Adrenal gland (tissue), 5 donors: ENCODE measurements around the gene KIF5A.

Source experiments
- POLR2A ChIP-seq, 2 donors: fragments of 450-650 bp; IDR thresholded peaks; one replicate each; pipeline ENCODE4 v1.6.1; 2017; ENCODE audit warnings: antibody characterized with exemption in 2 of 2, mild to moderate bottlenecking in 2 of 2, moderate library complexity in 1 of 2
- TF ChIP-seq, protein P1 (sequence below), 6 experiments: fragments of 450-650 bp in 4 of 6; fragments of 200-600 bp in 2 of 6; sonication (generic) in 1 of 6; IDR thresholded peaks; 1 replicate in 5 of 6; 2 replicates in 1 of 6; pipeline versions ENCODE4 v1.5.1 to v1.8.0; 2016 to 2021; ENCODE audit warnings: antibody characterized with exemption in 6 of 6, mild to moderate bottlenecking in 2 of 6, moderate library complexity in 1 of 6
- donor health status: DM: no; HTN: no; CAD: no.

DNA sequence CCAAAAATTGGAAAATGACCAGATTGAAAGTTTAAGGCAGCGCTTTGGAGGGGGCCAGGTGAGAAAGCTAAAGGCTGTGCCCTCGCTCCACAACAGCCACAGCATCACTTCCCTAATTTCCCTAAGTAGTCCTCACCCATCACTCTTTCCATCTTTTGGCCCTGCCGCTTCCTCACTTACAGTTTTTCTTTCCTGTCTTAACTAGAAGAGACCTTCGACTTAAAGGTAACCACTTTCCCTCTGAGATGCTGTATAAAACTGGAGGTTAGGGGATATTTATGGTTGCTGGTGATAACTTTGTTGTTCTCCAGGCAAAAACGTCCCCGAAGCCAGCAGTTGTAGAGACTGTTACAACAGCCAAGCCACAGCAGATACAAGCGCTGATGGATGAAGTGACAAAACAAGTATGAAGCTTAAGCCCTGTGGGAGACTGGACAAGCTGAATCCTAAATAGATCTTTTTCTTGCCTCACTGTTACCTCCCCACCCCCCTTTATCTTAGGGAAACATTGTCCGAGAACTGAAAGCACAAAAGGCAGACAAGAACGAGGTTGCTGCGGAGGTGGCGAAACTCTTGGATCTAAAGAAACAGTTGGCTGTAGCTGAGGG is 33.8 kb upstream of the KIF5A start:
- TF ChIP-seq, protein P1, sequence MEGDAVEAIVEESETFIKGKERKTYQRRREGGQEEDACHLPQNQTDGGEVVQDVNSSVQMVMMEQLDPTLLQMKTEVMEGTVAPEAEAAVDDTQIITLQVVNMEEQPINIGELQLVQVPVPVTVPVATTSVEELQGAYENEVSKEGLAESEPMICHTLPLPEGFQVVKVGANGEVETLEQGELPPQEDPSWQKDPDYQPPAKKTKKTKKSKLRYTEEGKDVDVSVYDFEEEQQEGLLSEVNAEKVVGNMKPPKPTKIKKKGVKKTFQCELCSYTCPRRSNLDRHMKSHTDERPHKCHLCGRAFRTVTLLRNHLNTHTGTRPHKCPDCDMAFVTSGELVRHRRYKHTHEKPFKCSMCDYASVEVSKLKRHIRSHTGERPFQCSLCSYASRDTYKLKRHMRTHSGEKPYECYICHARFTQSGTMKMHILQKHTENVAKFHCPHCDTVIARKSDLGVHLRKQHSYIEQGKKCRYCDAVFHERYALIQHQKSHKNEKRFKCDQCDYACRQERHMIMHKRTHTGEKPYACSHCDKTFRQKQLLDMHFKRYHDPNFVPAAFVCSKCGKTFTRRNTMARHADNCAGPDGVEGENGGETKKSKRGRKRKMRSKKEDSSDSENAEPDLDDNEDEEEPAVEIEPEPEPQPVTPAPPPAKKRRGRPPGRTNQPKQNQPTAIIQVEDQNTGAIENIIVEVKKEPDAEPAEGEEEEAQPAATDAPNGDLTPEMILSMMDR (IDR thresholded peaks at IDR 0.05) = no peak
- no peak for TF ChIP-seq POLR2A (IDR thresholded peaks at IDR 0.05)
